ENCODE results near the gene LANCL2.
"Not testable (repeated sequence)": the region's sequence is repeated elsewhere in the genome, so short reads cannot be mapped to it uniquely, and the experiment has no call there.

The LANCL2 gene

GRCh38 chr7:55342216-55342871 lies 22.8 kb upstream of the LANCL2 start:
- no peak for FAIRE-seq
- TF ChIP-seq PAX5 (IDR thresholded peaks at IDR 0.05; ENCODE audit: insufficient read depth, low read length, severe bottlenecking) (no peak), TAF1 (IDR thresholded peaks at IDR 0.05; ENCODE audit: low read depth, low read length) (no peak), SPI1 (IDR thresholded peaks at IDR 0.05; ENCODE audit: low read depth, low read length) (no peak), POLR2A (IDR thresholded peaks at IDR 0.05; ENCODE audit: low read depth, low read length) (no peak), POU2F2 (IDR thresholded peaks at IDR 0.05; ENCODE audit: low read depth, low read length) (no peak), POLR2AphosphoS5 (IDR thresholded peaks at IDR 0.05; ENCODE audit: low read depth, low read length) (no peak)
- no peak for DNase-seq (ENCODE audit: insufficient read length, low spot score)

- no peak for FAIRE-seq
- TF ChIP-seq SPI1 (IDR thresholded peaks at IDR 0.05; ENCODE audit: low read depth, low read length) (no peak), POLR2A (IDR thresholded peaks at IDR 0.05; ENCODE audit: low read depth, low read length) (no peak), TAF1 (IDR thresholded peaks at IDR 0.05; ENCODE audit: low read depth, low read length) (no peak), POLR2AphosphoS5 (IDR thresholded peaks at IDR 0.05; ENCODE audit: low read depth, low read length) (no peak), POU2F2 (IDR thresholded peaks at IDR 0.05; ENCODE audit: low read depth, low read length) (no peak)
- no peak for DNase-seq (ENCODE audit: insufficient read length, low spot score)
Measured at GRCh38 chr7:55343002-55343781, 21.9 kb upstream of the LANCL2 start.

- TF ChIP-seq SPI1 (IDR thresholded peaks at IDR 0.05; ENCODE audit: low read depth, low read length) (no peak), POU2F2 (IDR thresholded peaks at IDR 0.05; ENCODE audit: low read depth, low read length) (no peak), TAF1 (IDR thresholded peaks at IDR 0.05; ENCODE audit: low read depth, low read length) (no peak), POLR2AphosphoS5 (IDR thresholded peaks at IDR 0.05; ENCODE audit: low read depth, low read length) (no peak), PAX5 (IDR thresholded peaks at IDR 0.05; ENCODE audit: insufficient read depth, low read length, severe bottlenecking) (no peak), POLR2A (IDR thresholded peaks at IDR 0.05; ENCODE audit: low read depth, low read length) (no peak)
- no peak for FAIRE-seq
Measured at GRCh38 chr7:55343860-55344606, 21.1 kb upstream of the LANCL2 start.

GRCh38 chr7:55344840-55345239 lies 20.3 kb upstream of the LANCL2 start:
- no peak for FAIRE-seq
- TF ChIP-seq PAX5 (IDR thresholded peaks at IDR 0.05; ENCODE audit: insufficient read depth, low read length, severe bottlenecking) = no peak
- TF ChIP-seq POLR2AphosphoS5 (IDR thresholded peaks at IDR 0.05; ENCODE audit: low read depth, low read length) = no peak
- TF ChIP-seq POLR2A (IDR thresholded peaks at IDR 0.05; ENCODE audit: low read depth, low read length) = no peak
- no peak for TF ChIP-seq TAF1 (IDR thresholded peaks at IDR 0.05; ENCODE audit: low read depth, low read length)
- TF ChIP-seq SPI1 (IDR thresholded peaks at IDR 0.05; ENCODE audit: low read depth, low read length) = no peak
- no peak for DNase-seq (ENCODE audit: insufficient read length, low spot score)

More at GRCh38 chr7:55343860-55344606, 21.1 kb upstream of the LANCL2 start:
- no peak for DNase-seq (ENCODE audit: insufficient read length, low spot score)

GRCh38 chr7:55345292-55345691 lies 19.8 kb upstream of the LANCL2 start:
- DNase-seq (ENCODE audit: insufficient read length, low spot score) = no peak
- no peak for TF ChIP-seq PAX5 (IDR thresholded peaks at IDR 0.05; ENCODE audit: insufficient read depth, low read length, severe bottlenecking)
- TF ChIP-seq POLR2A (IDR thresholded peaks at IDR 0.05; ENCODE audit: low read depth, low read length) = no peak
- no peak for TF ChIP-seq POU2F2 (IDR thresholded peaks at IDR 0.05; ENCODE audit: low read depth, low read length)
- TF ChIP-seq SPI1 (IDR thresholded peaks at IDR 0.05; ENCODE audit: low read depth, low read length) = no peak
- no peak for TF ChIP-seq POLR2AphosphoS5 (IDR thresholded peaks at IDR 0.05; ENCODE audit: low read depth, low read length)
- TF ChIP-seq TAF1 (IDR thresholded peaks at IDR 0.05; ENCODE audit: low read depth, low read length) = no peak
- FAIRE-seq = no peak

GRCh38 chr7:55348502-55348901 lies 16.6 kb upstream of the LANCL2 start:
- FAIRE-seq = no peak
- no peak for DNase-seq (ENCODE audit: insufficient read length, low spot score)
- TF ChIP-seq POU2F2 (IDR thresholded peaks at IDR 0.05; ENCODE audit: low read depth, low read length) (no peak), TAF1 (IDR thresholded peaks at IDR 0.05; ENCODE audit: low read depth, low read length) (no peak), POLR2A (IDR thresholded peaks at IDR 0.05; ENCODE audit: low read depth, low read length) (no peak), SPI1 (IDR thresholded peaks at IDR 0.05; ENCODE audit: low read depth, low read length) (no peak)

GRCh38 chr7:55349121-55349520 lies 16.0 kb upstream of the LANCL2 start:
- no peak for DNase-seq (ENCODE audit: insufficient read length, low spot score)

GRCh38 chr7:55350281-55350680 lies 14.9 kb upstream of the LANCL2 start:
- no peak for TF ChIP-seq SPI1 (IDR thresholded peaks at IDR 0.05; ENCODE audit: low read depth, low read length)
- TF ChIP-seq POLR2AphosphoS5 (IDR thresholded peaks at IDR 0.05; ENCODE audit: low read depth, low read length) = no peak
- TF ChIP-seq TAF1 (IDR thresholded peaks at IDR 0.05; ENCODE audit: low read depth, low read length) = no peak
- TF ChIP-seq PAX5 (IDR thresholded peaks at IDR 0.05; ENCODE audit: insufficient read depth, low read length, severe bottlenecking) = no peak
- TF ChIP-seq POU2F2 (IDR thresholded peaks at IDR 0.05; ENCODE audit: low read depth, low read length) = no peak
- no peak for TF ChIP-seq POLR2A (IDR thresholded peaks at IDR 0.05; ENCODE audit: low read depth, low read length)
- FAIRE-seq (no peak), DNase-seq (ENCODE audit: insufficient read length, low spot score) (no peak)

More at GRCh38 chr7:55349121-55349520, 16.0 kb upstream of the LANCL2 start:
- FAIRE-seq = no peak
- TF ChIP-seq POLR2A (IDR thresholded peaks at IDR 0.05; ENCODE audit: low read depth, low read length) (no peak), POLR2AphosphoS5 (IDR thresholded peaks at IDR 0.05; ENCODE audit: low read depth, low read length) (no peak), POU2F2 (IDR thresholded peaks at IDR 0.05; ENCODE audit: low read depth, low read length) (no peak), TAF1 (IDR thresholded peaks at IDR 0.05; ENCODE audit: low read depth, low read length) (no peak), PAX5 (IDR thresholded peaks at IDR 0.05; ENCODE audit: insufficient read depth, low read length, severe bottlenecking) (no peak), SPI1 (IDR thresholded peaks at IDR 0.05; ENCODE audit: low read depth, low read length) (no peak)

GRCh38 chr7:55351263-55351662 lies 13.9 kb upstream of the LANCL2 start:
- TF ChIP-seq PAX5 (IDR thresholded peaks at IDR 0.05; ENCODE audit: insufficient read depth, low read length, severe bottlenecking) (no peak), POLR2A (IDR thresholded peaks at IDR 0.05; ENCODE audit: low read depth, low read length) (no peak), TAF1 (IDR thresholded peaks at IDR 0.05; ENCODE audit: low read depth, low read length) (no peak), POU2F2 (IDR thresholded peaks at IDR 0.05; ENCODE audit: low read depth, low read length) (no peak), SPI1 (IDR thresholded peaks at IDR 0.05; ENCODE audit: low read depth, low read length) (no peak), POLR2AphosphoS5 (IDR thresholded peaks at IDR 0.05; ENCODE audit: low read depth, low read length) (no peak)
- no peak for DNase-seq (ENCODE audit: insufficient read length, low spot score)
- FAIRE-seq = no peak

- not testable (repeated sequence) for DNase-seq (ENCODE audit: insufficient read length, low spot score); FAIRE-seq
Measured at GRCh38 chr7:55352947-55353273, 12.2 kb upstream of the LANCL2 start.
